ENCODE data around the gene ARHGEF28.
A peak's percentile ranks its signal among the peaks of the same experiment; 100 is the strongest.

ARHGEF28 gene

DNA sequence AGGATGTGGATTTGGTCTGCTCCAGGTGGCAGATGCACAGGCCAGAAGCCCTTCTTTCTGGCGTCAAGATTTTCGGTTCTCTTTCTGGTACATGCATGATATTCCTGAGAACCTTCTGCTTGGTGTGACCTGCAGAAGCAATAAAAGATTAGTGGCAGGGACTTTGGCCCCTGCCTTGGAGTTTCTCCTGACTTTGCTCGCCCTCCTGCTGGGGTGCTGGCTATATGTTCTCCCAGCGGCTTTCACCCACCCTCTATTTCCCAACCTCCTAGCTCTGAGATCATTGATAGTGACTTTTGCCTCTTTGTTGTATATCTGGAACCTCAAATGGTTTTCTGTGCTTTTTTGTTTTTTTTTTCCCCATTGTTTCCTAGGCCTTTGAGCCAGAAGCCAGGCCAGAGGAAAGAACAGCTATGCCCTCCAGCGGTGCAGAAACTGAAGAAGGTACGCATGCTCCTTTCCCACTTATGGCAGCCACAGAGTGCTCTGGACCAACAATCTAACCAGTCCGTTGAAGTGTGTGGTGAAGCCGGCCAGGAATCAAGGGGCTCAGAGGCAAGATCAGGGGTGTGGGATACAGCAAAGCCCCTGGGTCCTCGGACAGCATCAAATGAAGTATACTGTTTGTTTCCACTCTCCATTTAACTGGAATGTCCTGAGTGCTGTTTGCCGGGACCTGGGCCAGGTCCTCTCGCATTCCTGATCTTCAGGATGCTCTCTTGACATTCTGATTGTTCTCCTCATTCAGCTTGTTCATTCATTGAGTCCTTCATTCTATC lies 154.5 kb downstream of the ARHGEF28 start:
- no peak for DNase-seq (ENCODE audit: low read depth, low spot score)

DNA sequence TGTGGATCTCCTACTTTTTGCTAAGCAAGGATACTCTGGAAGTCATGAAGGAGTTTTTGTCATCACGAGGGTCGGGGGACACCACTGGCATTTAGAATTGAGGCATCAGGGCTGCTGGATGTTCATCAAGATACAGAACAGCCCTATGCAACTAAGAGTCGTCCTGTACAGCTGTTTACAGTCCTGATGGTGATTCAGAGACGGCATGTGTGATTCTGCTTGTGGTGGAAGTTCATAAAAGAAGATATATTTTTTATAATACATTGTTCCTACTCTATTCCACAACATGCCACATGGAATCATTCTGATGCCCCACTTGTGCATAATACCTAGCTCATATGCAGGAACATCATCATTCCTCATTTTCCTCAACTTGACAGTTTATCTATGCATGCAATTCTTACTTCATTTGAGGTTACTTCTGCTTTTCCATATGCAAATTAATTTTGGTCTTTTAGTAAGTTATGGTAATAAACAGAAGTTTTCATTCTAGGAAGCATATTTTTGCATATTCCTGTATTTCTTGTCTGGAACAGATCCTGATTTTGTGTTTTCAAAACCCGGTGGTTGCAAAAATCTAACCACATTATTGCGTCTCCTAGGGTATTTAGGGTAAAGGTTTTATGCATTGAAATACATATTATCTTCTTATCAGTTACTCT lies 155.2 kb downstream of the ARHGEF28 start:
- no peak for DNase-seq (ENCODE audit: low read depth, low spot score)

DNA sequence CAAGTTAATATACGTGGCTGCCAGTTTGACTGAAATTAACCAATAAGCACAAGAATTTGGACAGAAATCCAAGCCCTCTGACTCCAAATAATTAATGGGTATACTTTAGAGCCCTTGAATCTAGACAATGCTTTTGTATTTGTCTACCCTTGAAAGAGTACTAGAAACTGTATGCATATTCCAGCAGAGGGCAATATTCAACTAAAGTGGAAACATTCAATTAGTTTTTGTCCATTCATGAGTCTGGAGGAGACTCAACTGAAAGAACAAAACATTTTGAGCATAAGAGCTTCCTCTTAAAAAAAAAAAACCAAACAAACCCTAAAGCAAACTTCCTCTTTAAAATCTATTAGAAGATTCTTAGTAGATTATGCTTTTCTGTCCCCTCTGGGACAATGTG lies 157.8 kb downstream of the ARHGEF28 start:
- DNase-seq (ENCODE audit: low read depth, low spot score): no peak

DNA sequence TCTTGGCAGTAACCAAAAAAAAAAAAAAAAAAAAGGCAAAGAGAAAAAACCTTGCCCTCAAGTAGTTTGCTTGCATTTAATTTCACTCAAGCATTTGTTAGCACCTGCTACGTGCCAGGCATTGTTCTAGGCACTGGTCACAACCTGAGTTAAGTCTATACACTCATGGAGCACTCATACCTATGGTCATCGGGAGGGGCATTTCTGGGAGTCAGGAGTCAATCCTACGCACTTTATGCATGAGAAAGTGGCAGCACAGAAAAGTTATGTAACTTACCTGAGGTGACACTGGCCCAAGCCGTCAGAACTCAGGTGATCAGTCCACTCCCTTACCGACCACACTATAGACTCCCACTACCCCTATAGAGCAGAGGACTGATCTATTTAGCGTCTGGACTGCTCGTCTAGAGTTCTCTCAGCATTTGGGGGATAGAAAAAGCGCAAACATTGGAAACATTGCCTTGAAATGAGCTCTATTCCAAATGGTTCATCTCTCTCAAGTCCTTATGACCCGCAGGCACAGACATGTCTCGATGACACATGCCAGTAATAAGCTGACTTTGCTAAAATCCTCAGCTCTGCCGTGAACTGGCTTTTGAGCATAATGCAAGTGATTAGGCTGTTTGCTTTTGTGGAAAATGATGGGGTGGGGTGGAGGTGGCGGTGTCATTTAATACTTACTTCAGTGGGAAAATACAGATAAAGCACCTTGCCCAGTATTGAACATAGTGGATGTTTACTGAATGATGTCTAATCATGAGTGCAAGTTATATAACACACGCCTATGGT lies 160.2 kb downstream of the ARHGEF28 start:
- DNase-seq (ENCODE audit: low read depth, low spot score): no peak

DNA sequence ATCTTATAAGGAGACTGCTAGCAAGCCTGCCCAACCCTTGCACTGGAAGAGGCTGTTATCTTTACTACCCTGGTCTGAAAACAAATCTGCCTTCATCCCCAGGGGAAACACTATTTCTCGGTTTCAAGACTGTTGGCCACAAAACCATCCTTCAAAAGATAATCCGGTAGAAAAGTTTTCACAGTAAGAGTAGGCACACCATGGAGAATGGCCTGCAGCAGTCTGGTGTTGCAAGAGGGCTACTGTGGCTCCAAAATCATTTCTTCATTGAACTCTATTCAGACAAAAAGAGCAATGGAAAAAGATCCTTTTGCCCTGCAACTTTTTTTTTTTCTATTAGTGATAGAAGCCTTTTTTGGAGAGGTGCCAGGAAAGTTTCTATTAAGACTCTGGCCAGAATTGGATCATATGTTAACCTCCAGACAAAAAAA lies 163.9 kb downstream of the ARHGEF28 start:
- DNase-seq (ENCODE audit: low read depth, low spot score): no peak

DNA sequence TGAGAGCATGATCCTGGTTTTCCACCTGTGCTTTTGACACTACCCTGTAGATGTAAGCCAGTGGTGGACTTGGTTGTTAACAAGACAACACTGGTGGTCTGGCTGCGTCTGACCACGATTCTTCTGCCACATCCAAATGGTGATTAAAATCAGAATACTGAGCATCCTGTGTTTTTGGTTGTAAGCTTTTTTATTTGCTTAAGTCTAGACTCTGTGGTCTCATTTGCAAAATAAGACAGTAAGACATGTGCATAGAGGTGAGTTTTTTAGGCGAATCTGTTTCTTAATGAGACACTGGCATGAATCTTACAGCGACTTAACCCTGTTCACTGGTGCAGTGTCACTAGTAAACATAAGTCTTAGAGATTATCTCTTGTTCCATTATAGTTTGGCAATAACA lies 165.4 kb downstream of the ARHGEF28 start:
- no peak for DNase-seq (ENCODE audit: low read depth, low spot score)

DNA sequence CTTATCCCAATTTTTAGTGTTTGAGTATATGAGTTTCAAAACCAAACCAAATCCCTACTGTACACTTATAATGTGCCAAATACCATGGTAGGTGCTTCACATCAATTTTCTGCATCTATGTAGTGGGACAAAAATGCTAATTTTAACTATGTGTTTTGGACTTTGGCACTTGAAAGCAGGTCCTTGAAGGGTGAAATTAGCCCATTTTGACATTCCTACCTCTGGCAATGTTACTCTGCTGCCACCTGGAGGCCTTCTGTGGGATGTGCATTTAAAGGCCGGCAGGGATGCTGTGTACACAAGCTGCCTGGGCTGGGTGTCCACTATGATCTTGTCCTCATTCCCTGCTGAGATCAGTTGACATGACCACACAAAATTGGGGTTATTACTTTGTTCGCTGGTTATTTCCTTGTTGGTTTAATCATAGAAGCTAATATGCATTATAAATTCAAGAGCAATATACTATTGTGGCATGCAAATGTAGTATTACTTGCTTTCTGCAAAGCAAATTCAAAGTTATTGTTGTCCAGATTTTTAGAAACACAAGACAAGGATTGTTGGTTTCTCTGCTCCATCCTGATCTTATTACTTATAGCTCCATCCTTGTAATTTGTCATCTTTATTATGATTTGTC lies 166.8 kb downstream of the ARHGEF28 start:
- DNase-seq (ENCODE audit: low read depth, low spot score): peak; percentile 62

DNA sequence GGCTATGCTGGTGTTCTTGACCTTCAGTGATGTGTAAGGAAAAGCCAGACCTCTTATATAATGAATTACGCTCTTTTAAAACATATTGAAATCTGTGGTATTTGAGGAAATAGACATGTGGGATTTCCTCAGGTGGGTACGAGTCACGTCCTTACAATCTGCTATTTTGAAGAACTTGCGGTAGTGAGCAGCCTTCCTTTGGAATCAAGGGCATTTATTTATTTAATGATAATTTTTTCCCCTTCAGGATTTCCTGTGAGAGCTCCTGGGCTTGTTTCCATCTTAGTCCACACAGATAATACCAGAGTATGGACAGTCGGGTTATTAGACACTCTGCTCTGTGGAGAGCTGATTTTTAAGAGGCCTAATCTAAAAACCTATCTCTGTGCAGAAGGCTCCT lies 167.9 kb downstream of the ARHGEF28 start:
- no peak for DNase-seq (ENCODE audit: low read depth, low spot score)

DNA sequence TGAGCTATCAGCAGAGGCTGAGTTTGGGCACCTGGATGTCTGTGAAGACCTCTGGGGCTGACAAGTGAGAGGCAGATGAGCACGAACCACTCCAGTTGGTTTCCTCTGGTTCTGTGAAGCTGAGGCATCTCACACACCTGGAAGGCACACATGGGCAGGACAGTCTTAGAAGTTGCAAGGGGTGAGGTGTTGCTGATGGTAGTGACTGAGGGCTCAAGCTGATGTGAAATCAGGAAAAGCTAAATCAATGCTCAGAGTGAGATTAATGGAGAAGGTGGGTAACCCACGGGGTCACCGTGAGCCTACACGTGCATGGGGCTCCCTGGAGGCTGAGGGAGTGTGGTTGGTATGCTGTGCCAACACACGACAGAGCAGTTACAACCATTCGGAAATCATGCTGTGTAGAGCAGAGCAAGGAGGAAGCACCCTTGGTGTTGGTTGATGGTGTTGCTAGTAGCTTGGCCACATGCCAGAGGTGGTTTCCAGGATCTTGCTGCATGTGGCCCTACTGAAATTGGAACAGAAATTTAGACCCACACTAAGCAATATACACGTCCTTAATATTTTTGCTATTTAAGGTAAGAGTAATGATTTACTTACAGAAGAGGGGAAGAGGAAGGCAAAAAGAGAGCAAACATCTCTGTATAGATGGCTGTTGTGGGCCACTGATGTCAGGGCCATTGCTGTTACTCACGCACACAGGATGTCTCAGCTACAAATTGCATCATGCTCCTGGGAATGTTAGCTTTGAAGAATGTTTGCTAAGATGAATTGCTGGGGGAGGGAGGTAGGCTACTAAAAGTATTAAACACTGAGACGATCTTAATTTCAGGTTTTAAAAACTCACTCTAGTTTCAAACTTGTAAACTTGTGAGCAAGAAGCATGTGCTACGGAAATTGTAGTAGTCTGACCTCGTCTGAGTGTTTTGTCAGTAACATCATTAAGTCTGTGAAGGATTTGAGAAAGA lies 170.5 kb downstream of the ARHGEF28 start:
- peak; percentile 69 for DNase-seq (ENCODE audit: low read depth, low spot score)

DNA sequence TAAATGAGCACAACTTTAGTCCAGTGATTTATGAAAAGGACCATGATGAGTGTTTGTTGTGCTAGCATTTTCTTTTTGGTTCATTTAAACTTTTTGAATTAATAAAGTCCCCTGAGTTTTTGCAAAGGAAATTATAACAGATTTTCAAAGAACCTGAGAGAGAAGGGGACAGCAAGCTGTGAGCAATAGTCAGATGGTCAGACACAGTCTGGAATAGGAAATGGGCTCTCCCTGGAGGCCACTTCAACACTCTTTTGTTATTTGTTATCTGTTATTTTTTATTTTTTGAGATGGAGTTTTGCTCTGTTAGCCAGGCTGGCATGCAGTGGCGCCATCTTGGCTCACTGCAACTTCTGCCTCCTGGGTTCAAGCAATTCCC lies 171.1 kb downstream of the ARHGEF28 start:
- no peak for DNase-seq (ENCODE audit: low read depth, low spot score)

DNA sequence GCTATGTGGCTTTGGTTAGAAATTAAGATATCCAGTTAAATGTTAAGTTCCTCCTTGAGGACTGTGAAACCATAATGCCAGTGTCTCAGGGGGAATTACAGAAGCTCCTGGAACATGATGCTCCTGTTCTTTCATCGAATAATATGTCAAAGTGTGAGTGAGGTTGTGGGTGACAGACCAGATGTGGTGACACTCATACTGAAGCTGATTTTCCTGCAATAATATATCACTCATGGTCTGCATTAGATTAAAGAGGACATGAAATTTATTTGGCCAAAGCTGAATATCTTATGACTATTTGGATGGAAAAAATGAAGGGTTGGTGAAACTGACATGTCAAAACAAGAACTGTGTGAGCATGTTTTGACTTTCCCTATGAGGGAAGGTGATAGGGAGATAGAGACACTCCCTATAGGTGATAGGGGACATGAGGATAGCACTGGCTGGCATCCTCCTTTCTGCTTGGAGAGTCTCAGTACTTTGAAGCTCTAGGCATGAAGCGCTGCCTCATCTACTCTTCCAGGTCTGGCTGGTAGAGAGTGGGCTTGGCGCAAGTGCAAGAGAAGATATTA lies 173.5 kb downstream of the ARHGEF28 start:
- DNase-seq (ENCODE audit: low read depth, low spot score): no peak

DNA sequence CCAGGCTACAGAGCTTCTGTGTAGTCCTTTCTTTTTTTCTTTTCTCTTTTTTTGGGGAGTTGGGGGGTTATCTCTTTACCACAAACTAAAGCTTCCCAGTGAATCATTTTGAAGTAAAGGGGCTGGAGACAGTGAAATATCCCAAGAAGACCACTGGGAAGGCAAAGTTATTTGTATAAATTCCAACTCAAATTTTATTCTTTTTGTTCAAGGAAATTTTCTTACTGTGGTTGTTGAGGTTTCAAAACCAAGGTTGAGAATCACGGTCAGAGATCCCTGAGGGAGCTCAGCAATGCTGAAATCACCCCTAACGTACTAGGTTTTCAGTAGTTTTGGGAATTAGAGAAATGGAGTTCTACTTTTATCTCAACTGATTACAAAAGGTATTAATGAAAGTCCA lies 175.7 kb downstream of the ARHGEF28 start:
- DNase-seq (ENCODE audit: low read depth, low spot score): no peak

DNA sequence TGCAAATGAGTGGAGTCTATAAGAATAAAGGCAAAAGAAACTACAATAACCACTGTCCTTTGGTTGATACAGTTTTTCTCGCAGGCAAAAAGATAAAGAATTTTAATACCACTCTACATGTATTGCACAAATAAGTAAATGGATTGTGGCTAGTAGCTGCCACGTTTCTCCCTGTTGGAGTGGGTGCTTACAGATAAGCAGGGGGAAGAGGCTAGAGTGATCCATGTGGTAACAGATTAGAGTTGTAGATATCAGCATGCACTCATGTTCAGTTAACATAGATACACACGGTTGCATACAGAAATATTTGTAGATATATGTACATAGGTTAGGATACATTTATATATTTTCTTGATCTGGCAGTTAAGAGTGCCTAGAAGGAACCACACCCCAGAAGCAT lies 179.5 kb downstream of the ARHGEF28 start:
- DNase-seq (ENCODE audit: low read depth, low spot score): no peak

DNA sequence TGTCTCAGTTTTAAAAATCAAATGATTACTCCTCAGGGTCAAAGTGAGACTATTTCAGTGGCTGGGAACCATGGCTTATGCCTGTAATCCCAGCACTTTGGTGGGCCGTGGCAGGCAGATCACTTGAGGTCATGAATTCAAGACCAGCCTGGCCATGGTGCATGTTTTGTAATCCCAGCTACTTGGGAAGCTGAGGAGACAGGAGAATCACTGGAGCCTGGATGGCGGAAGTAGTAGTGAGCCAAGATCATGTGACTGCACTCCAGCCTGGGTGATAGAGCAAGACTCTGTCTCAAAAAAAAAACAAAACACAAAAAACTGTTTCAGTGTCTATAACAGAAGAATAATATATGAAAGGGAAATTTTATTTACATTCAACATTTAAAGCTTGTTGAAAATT lies 182.9 kb downstream of the ARHGEF28 start:
- DNase-seq (ENCODE audit: low read depth, low spot score): no peak

DNA sequence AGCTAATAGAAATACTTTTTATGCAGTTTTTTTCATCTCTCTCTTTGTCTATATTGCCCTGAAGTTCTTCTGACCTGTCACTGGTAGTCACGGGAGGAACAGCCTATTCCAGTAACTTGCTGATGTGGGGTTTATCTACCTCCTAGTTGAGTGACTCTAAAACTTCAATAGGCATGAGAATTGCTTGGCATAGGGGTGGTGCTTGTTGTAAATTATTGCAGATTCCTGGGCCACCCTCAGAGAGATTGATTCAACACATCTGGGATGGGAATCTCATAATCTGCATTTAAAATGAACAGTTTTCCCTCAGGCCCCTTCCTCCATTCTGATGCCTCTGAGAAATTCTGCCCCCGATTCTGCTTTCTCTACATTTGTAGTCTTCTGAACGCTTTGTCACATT lies 184.4 kb downstream of the ARHGEF28 start:
- no peak for DNase-seq (ENCODE audit: low read depth, low spot score)

DNA sequence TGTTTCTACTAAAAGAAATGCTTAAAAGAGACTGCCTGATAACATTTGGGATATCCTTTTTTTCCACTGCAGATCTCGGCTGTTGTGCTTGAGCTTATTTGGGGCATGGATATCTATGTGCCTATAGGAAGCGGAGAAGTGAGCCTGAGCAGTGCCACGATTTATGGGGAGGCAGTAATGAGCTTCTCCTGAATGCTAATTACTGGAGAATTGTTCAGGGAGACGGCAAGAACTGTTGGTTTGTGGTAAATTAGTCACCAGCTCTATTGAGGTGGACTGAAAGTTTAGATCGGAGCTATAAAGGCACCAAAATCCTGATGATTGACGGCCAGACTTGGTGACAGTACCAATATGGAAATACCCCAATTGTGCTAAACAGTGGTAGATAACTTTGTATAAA lies 186.5 kb downstream of the ARHGEF28 start:
- no peak for DNase-seq (ENCODE audit: low read depth, low spot score)

DNA sequence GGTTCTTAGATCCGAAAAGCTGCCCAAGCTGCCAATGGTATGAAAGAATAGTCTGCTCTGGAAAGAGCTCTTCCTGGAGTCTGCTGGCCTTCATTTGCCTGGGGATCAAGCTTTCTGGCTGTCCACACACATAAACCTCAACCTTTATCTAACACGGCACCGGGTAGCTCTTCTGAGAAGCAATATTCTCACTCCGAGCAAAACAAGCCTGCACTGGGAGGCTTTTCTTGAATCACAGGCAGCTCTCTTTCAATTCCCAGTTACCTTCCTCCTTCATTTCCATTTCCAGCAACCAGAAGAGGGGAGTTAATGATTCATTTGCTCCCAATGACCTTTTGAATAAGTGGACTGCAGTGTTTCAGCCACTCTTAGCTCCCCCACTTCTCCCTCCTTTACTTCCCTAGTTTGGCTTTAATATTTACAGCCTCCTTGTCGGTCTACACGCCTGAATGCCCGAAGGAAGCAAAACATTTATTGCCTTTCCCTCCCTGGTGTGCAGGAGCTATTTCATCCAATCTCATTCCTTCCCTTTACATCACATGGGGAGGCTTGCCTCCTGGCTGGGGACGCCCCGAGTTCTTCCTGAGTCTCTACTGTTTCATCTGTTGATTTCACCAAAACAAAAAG lies 187.1 kb downstream of the ARHGEF28 start:
- DNase-seq (ENCODE audit: low read depth, low spot score): no peak

DNA sequence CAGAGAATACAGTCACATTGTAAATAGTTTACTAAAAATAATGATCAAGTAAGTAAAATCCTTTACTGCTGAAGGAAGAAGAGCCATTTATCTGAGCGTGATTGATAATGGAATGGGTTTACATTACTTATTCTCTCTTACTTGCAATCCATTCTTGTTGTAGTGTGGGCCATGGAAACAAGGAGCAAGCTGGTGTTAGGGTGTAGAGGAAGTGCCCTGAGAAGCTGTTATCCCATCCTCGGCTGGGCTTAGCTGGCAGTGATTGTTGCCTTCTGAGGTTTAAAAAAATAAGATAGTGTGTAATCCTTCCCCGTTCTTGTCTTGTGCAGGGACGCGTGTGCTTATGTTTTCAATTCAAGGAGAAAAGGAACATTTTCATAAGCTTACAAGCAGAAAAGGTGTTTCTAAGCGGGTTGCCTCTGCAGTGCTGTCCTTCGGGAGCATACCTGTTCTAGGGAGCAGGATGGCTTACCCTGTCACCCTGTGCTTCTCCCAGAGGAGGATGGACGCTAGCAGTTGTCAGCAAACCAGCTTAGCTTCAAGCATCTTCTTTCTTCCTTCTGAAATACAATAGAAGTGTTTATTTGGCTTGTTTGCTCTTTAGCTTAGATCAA lies 188.3 kb downstream of the ARHGEF28 start:
- no peak for DNase-seq (ENCODE audit: low read depth, low spot score)

DNA sequence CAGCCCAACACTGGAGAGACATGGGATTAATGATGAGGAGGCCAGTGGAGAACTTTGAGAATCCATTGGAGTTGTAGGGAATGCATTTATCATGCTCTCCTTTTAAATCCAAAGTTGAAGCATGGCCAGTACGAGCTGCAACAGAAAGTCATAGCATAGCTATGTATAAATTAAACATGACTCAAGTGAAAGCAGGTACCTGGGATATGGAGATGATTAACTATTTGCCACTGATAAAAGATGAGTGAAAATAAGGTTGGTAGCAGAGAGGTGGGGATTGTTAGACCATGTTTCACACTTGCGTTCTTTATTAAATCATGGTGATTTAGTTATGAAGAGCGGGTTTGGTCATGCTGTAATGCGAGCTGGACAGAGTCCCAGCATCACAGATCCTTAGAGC lies 189.6 kb downstream of the ARHGEF28 start:
- no peak for DNase-seq (ENCODE audit: low read depth, low spot score)
